T-helper 1 cell treated with Interleukin-12 subunit alpha and Interleukin-12 subunit beta and Interleukin-4 antibody, amounts not matched to agents 30 μg/mL and 1 μg/mL, for 36 hours (primary cell): ENCODE measurements around the gene C11orf65.

ENCODE experiments used
- H3K27ac Mint-ChIP-seq: one replicate; pipeline ENCODE4 v1.8.0; 2021; ENCODE audit warnings: mild to moderate bottlenecking, mixed read lengths
- H3K27me3 Mint-ChIP-seq: one replicate; pipeline ENCODE4 v1.8.0; 2021; ENCODE audit warnings: low read depth, mixed read lengths
- H3K36me3 Mint-ChIP-seq: one replicate; pipeline ENCODE4 v1.8.0; 2021; ENCODE audit warnings: low read depth, mixed read lengths
- H3K4me1 Mint-ChIP-seq: one replicate; pipeline ENCODE4 v1.8.0; 2021; ENCODE audit warnings: low read depth, mixed read lengths
- H3K4me3 Mint-ChIP-seq: one replicate; pipeline ENCODE4 v1.8.0; 2021; ENCODE audit warnings: mild to moderate bottlenecking, moderate library complexity, mixed read lengths
- H3K9me3 Mint-ChIP-seq: one replicate; pipeline ENCODE4 v1.8.0; 2021; ENCODE audit warnings: mixed read lengths

C11orf65 gene, protein sequence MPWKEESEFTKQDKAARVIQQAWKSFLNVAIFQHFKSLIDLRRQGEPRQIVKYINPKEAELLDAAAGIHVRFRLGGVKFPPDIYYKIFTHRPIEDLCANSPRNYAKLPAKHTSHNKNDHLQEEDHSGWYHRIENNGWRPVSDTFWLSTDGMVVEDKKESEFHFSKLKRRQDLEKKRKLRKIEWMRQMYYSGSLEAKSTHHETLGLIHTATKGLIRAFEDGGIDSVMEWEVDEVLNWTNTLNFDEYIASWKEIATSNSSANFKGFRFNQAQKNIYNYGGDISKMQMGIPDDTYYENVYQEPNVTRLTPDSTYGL

DNA sequence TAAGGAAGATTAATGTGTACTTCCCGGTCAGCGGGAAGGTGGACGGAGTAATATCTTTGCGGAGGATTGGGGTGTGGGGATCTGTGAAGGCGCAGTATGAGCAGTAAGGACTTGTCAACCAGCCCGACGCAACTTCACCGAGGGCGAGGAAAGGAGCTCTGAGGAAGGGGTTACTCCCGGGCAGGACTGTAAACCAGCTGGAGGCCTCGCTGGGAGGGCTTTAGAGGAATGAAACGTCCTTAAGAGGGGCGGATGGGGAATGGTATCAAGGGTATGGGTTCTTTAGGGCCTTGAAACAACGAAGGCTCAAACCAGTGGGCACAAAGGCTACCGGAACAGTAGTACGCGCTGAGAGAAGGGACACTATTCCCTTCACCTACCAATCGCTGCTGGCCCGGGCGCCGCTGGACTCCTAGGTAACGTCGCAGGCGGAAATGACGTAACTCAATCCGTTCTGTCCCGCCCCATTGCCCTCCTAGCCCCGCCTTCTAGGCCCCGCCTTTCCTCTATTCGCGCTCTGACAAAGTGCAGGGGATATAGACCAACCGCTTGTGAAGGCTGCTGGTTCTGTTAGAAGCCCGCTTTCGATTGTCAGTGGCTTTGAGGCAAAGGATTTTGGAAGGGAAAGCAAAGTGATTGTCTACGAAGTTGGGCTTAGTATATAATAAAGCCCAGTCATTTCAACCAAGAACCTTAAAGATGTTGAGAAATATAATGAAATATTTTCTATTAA is at the start of gene C11orf65:
TSS of gene C11orf65 (minus strand) at position 439 of the 733 bp plus-strand sequence. CDS start 5,970 bp downstream, outside the sequence.
- peaks cover 13% of the 10 kb centered on the region for H3K4me1 Mint-ChIP-seq
- H3K27me3 Mint-ChIP-seq: no peaks in the 10 kb centered on the region
- peak within 1 kb of the TSS; percentile 100 for H3K27ac Mint-ChIP-seq
- H3K9me3 Mint-ChIP-seq: no peaks in the 10 kb centered on the region
- no peaks in the 10 kb centered on the region for H3K36me3 Mint-ChIP-seq
- H3K4me3 Mint-ChIP-seq: peak within 1 kb of the TSS; percentile 98

DNA sequence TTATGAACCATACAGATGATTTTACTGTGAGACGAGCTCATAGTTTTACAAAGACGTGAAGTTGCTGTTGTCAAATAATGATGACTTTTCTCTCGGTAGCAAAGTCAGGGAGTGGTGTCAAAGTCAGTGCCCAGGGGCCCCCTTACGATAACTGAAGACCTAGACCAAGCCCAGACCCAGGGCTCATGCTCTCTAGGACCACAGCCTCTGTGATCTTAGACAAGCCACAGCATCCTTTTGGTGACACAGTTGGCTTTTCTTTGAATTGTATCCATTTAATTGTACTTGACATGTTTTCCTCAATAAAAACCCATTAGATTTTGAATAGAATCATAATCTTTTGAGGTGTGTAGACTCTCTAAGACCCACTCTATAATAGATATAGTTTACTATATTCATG is 48.8 kb upstream of the C11orf65 start:
- Mint-ChIP-seq H3K27me3 (no peaks in the 10 kb centered on the region), H3K4me3 (no peak overlapping the region), H3K36me3 (no peaks in the 10 kb centered on the region), H3K4me1 (no peaks in the 10 kb centered on the region), H3K27ac (no peak overlapping the region), H3K9me3 (no peaks in the 10 kb centered on the region)

DNA sequence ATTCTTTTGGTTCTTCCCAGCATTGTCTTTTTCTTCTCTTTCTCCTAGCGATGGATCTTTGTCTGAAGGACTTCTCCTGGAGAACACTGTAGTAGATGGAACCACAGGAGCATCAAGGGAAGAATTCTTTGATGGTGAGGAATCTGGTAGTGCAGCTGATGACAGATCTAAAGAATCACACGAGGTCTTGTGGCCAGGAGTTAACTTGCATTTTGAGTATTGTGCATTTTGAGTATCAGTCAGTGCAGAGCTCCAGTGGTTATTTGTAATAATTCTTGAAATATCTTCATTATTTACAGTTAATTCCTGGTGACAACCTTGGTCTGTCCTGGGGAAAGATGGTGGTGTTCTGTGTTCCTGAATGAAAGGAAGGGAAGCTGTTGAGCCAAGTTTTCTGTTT is 45.4 kb upstream of the C11orf65 start:
- H3K4me1 Mint-ChIP-seq: no peaks in the 10 kb centered on the region
- H3K4me3 Mint-ChIP-seq: no peak overlapping the region
- no peaks in the 10 kb centered on the region for H3K9me3 Mint-ChIP-seq
- no peaks in the 10 kb centered on the region for H3K27me3 Mint-ChIP-seq
- no peaks in the 10 kb centered on the region for H3K36me3 Mint-ChIP-seq
- no peak overlapping the region for H3K27ac Mint-ChIP-seq

DNA sequence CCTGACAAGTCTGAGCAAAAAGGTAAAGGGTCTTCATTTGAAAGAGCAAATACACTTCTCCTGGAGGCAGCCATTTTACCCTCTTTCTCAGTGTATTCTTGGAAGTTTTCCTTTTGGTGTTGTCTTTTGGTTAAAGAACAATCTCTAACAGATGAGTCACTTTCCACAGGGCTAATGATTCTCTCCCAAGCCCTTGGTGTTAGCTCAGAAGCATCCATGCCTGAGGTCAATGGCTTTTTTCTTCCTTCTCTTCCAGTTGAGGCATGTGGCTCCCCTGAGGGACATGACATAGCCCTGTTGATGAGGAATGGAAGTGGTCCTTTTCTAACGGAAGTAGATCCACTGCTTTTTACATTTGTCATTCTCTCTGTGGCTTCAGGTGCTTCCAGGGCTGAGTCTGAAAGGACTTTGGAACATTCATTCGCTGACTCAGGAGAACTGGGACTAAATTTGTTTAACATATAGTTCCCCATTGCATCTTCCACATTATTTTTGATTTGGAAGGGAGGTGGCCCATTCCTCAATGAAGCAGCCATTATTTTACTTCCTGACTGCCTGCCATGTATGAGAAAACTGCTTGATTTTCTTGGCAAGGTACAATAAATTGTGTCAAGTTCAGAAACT is 44.6 kb upstream of the C11orf65 start:
- Mint-ChIP-seq H3K4me1 (no peaks in the 10 kb centered on the region), H3K27me3 (no peaks in the 10 kb centered on the region), H3K4me3 (no peak overlapping the region), H3K9me3 (no peaks in the 10 kb centered on the region), H3K36me3 (no peaks in the 10 kb centered on the region), H3K27ac (no peak overlapping the region)

DNA sequence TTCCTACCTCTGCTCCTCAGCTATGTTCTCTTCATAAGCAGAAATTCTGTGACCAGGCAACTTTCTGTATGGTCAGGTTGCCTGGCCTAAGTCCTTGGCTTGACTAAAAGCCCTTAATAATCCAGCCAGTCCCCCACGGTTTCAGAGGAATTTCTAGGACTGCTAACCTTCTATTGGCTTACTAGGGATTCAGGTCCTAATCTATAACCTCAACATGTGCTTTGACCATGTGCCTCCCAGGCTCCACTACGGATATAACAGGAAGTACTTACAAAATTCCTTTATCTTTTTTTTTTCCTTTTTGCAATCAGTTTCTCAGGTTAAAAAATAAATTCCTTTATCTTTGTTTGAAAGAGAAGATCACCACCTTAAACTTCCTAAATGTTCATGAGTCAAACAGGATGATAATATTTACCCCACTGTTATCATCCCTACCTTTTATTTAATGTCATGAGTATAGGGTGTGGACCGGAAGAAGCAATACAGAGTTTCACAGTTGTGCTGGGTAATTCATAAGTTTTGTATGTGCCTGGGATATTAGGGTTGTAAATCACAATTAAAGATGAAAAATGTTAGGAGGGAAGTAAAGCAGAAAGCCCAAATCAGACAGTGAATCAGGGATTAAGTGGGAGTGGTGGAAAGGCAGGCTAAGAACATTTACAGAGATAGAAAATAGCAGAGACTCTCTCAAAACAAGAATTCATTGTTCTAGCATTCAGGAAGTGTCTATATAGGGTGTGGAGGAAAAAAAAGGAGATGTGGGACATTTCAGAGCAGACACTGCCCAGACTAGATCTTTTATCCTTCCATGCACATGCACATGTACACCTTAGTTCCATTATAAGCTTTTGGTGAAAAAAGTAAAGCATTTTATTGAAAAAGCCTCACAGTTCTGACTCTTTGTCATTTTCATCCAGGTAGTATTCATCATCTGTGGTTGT is 41.6 kb upstream of the C11orf65 start:
- Mint-ChIP-seq H3K9me3 (no peaks in the 10 kb centered on the region), H3K27me3 (peaks cover under 1% of the 10 kb centered on the region), H3K4me1 (no peaks in the 10 kb centered on the region), H3K36me3 (no peaks in the 10 kb centered on the region), H3K4me3 (no peak overlapping the region), H3K27ac (no peak overlapping the region)

DNA sequence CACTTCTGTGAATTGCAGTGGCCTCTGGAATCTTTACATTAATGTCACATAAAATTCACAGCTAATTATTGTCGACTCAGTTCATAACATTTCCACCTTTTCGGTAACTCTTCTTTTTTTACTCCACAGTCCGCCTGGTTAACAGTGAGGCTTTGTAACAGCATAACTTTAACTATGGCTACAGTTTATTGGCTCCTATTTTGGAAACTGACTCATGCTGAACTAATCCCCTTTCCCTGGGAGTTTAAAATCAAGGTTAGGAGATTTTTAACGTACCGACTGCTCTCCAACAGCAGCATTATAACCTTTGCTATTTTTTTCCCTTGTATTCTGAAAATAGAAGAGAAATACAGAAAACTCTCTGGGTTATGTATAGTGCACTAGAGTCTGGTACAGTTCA is 34.1 kb upstream of the C11orf65 start:
- Mint-ChIP-seq H3K9me3 (no peaks in the 10 kb centered on the region), H3K36me3 (peaks cover 6% of the 10 kb centered on the region), H3K4me1 (peaks cover 16% of the 10 kb centered on the region), H3K4me3 (no peak overlapping the region), H3K27me3 (peaks cover 8% of the 10 kb centered on the region), H3K27ac (no peak overlapping the region)

DNA sequence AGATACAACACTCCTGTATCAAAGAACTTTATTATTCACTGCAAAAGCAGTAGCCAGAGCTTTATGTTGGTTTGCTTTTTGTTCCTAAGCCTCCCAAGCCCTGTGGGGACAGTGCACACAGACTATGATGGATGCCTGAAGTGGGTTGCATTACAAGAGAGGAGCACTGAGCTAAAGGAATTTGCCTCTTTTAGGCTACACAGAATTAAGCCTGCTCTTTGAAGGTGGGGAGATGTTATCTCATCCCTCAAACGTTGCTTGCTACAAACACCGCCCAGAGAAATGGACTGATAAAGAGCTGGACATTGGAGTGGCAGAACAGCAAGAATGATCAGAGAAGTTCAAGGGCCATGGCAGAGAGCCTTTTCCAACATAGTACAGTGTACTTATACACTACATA is 33.4 kb upstream of the C11orf65 start:
- Mint-ChIP-seq H3K27me3 (peaks cover 8% of the 10 kb centered on the region), H3K9me3 (no peaks in the 10 kb centered on the region), H3K27ac (peak overlapping the region; percentile 6), H3K36me3 (peaks cover 6% of the 10 kb centered on the region), H3K4me3 (no peak overlapping the region), H3K4me1 (peaks cover 20% of the 10 kb centered on the region)

DNA sequence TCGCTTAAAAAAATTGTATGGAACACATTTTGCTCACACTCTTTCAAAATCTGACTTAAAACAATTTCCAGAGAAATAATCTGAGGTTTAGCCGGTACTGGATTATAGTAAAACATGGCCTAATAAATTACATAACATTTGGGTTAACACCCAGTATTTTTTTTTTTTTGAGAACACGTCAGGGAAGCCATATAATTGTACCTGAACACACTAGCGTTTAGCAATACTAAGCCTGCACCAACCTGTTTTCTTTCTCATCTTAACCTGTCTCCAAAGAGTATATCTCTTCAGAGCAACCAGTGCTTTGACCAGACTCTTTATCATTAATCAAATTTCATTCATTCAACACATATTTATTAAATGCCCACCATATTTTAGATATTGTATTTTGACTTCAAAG is 32.8 kb upstream of the C11orf65 start:
- Mint-ChIP-seq H3K27me3 (peaks cover 8% of the 10 kb centered on the region), H3K36me3 (peaks cover 6% of the 10 kb centered on the region), H3K4me3 (no peak overlapping the region), H3K27ac (no peak overlapping the region), H3K4me1 (peaks cover 20% of the 10 kb centered on the region), H3K9me3 (no peaks in the 10 kb centered on the region)

DNA sequence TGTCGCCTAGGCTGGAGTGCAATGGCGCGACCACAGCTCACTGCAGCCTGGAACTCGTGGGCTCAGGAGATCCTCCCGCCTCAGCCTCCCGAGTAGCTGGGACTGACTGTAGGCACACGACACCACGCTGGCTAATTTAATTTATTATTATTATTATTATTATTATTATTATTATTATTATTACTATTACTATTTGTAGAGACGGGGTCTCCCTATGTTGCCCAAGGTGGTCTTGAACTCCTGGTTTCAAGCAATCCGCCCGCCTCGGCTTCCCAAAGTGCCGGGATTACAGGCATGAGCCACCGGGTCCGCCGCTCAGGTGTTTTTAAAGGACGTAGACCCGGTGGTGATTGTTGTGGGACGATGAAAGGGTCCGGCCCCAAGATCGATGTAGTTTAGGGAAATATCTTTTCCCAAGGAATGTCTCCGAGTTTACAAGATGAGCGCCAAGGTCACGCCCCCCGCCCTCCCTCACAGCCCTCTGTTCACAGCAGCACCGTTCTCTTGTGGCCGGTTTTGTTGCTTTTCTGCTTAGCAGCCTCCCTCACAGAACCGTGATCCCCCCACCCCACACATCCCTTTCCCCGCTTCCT is 31.6 kb upstream of the C11orf65 start:
- H3K27me3 Mint-ChIP-seq: peaks cover 7% of the 10 kb centered on the region
- peak overlapping the region; percentile 95 for H3K27ac Mint-ChIP-seq
- peaks cover 22% of the 10 kb centered on the region for H3K4me1 Mint-ChIP-seq
- peak overlapping the region; percentile 92 for H3K4me3 Mint-ChIP-seq
- H3K36me3 Mint-ChIP-seq: peaks cover 6% of the 10 kb centered on the region
- H3K9me3 Mint-ChIP-seq: no peaks in the 10 kb centered on the region

DNA sequence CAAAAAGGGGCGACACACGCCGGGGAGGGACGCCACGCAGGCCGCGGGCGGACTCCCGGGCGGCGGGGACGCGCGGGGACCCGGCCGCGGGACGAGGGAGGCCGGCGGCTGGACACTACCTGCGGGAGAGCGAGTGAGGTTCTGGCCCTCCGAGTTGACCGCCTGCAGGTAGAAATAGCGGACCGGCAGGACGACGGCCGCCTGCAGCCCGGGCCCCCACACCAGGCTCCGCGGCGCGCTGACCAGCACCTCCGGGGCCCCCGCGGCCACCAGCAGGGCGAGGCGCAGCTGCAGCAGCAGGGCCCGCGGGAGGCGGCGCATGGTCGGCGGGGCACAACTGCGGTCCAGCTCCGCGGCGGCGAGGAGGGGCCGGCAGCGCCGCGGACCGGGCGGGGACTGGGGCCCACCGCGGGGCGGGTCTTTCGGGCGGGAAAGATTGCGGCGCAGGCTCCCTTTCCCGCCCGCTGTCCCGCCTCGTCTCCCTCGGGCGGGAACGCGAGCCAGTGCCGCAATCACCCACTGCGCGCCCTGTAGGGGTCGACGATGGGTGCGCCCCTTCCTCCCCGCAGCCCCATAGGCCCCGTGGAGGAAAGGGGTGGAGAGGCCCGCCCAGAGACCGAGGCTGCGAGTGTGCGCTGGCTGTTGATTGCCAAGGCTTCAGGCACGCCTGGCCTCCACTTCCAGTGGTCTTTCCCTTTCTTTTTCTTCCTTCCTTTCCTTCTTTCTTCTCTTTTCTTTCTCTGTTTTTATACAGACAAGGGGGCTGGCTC is 30.9 kb upstream of the C11orf65 start, which contains the start of gene POGLUT3:
TSS of gene POGLUT3 (minus strand) at position 339 of the 770 bp plus-strand sequence. CDS start at position 321, 18 bp downstream.
- H3K9me3 Mint-ChIP-seq: no peaks in the 10 kb centered on the region
- H3K36me3 Mint-ChIP-seq: peaks cover 6% of the 10 kb centered on the region
- peaks cover 22% of the 10 kb centered on the region for H3K4me1 Mint-ChIP-seq
- H3K27me3 Mint-ChIP-seq: peaks cover 3% of the 10 kb centered on the region
- H3K4me3 Mint-ChIP-seq: peak within 1 kb of the TSS; percentile 99
- H3K27ac Mint-ChIP-seq: peak within 1 kb of the TSS; percentile 100

DNA sequence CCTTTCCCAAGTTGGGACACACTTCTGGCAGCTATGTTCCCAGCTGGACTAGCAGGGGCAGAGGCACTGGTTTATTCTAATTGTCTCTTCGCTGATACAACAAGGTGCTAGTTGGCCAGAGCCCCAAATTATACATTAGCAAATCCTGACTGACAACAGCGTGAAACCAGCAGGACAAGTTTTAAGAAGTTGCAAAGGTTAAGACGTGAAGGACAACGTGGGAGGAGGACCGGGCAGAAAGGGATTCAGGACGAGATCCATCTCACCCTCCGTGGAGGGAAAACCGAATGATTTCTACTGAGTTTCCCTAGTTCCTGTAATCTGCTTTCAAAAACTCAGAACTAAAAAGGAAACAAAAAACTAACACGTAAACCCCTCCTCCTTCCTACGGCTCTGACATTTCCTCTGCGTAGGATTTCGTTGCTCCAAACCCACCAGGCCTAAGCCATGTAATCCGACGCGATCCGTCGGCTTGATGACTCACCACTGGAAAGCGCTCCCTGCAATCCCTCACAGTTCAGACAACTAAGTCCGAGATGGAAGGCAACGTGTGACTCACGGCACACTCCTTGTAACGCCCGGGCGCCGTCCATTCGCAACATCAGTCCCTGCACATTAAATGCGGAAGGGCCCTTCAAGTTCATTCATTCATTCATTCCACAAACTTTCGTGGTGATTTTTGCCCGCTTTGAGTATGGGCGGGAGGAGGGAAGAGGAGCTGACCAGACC is 30.2 kb upstream of the C11orf65 start:
- H3K27me3 Mint-ChIP-seq: peaks cover 3% of the 10 kb centered on the region
- H3K27ac Mint-ChIP-seq: peak overlapping the region; percentile 100
- H3K4me1 Mint-ChIP-seq: peaks cover 22% of the 10 kb centered on the region
- peak overlapping the region; percentile 99 for H3K4me3 Mint-ChIP-seq
- H3K9me3 Mint-ChIP-seq: no peaks in the 10 kb centered on the region
- H3K36me3 Mint-ChIP-seq: peaks cover 6% of the 10 kb centered on the region

DNA sequence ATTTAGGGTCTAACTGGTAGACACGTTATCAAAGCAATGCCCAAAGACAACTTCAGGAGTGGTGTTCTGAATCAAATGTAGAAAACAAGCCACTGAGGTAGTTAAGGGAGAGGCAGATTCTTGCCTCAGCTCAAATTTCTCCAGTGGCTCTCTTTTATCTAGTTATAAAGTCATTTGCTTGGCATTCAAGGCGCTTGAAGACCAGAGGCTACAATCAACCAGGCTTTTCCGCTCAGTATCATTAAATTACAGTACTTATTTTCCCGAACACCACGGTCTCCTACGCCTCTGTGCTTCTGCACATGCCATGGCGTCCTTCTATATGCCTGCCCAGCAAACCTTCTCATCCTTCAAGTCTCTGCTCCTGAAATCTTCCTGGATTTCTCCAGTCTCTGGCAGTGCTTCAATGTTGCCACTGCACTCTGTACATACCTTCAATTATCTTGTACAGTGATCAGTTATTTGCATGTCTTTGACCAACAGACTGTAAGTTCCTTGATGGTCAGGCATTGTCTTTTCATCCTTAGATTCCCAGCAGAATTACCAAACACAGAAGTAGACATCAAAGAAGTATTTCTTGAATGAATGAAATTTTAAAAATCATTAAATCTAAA is 29.4 kb upstream of the C11orf65 start:
- Mint-ChIP-seq H3K9me3 (no peaks in the 10 kb centered on the region), H3K36me3 (peaks cover 6% of the 10 kb centered on the region), H3K27me3 (peaks cover 3% of the 10 kb centered on the region), H3K4me1 (peaks cover 22% of the 10 kb centered on the region), H3K27ac (peak overlapping the region; percentile 100), H3K4me3 (peak overlapping the region; percentile 99)
